Hepatocyte (in vitro differentiated cells): Measurements from ENCODE around the gene PROK1. TPM values are rescaled to one million over a fixed set of nuclear protein-coding genes. Genes with fewer than 3 reads are reported as not detected.

Experiments used
- DNase-seq: peaks from one replicate; pipeline ENCODE4 v3.0.0-alpha.2; 2016; ENCODE audit warnings: low spot score
- H2AFZ ChIP-seq: fragments of 200-600 bp; sonication (generic); 2 replicates; pipeline ENCODE4 v1.6.0; 2016; ENCODE audit warnings: antibody characterized with exemption, mild to moderate bottlenecking
- H3K27ac ChIP-seq: fragments of 200-600 bp; sonication (generic); 2 replicates; pipeline ENCODE4 v1.5.1; 2016; ENCODE audit warnings: mild to moderate bottlenecking
- H3K27me3 ChIP-seq: fragments of 200-600 bp; sonication (generic); 2 replicates; pipeline ENCODE4 v1.6.1; 2016
- H3K36me3 ChIP-seq: fragments of 200-600 bp; sonication (generic); replicated peaks from 2 replicates; pipeline ENCODE4 v1.5.1; 2016; ENCODE audit warnings: low read depth; ENCODE audit not compliant: insufficient read depth
- H3K4me1 ChIP-seq: fragments of 200-600 bp; sonication (generic); 2 replicates; pipeline ENCODE4 v1.5.1; 2016; ENCODE audit warnings: mild to moderate bottlenecking, moderate library complexity; ENCODE audit not compliant: insufficient read depth
- H3K4me2 ChIP-seq: fragments of 200-600 bp; sonication (generic); 2 replicates; pipeline ENCODE4 v1.6.0; 2016
- H3K4me3 ChIP-seq: fragments of 200-600 bp; sonication (generic); 2 replicates; pipeline ENCODE4 v1.5.1; 2016; ENCODE audit warnings: mild to moderate bottlenecking
- H3K79me2 ChIP-seq: fragments of 200-600 bp; sonication (generic); 2 replicates; pipeline ENCODE4 v1.6.0; 2017; ENCODE audit warnings: mild to moderate bottlenecking
- H3K9me2 ChIP-seq: fragments of 200-600 bp; sonication (generic); replicated peaks from 2 replicates; pipeline ENCODE4 v1.6.0; 2017; ENCODE audit warnings: mild to moderate bottlenecking; ENCODE audit not compliant: insufficient read depth
- H3K9me3 ChIP-seq: fragments of 200-600 bp; sonication (generic); 2 replicates; pipeline ENCODE4 v1.5.1; 2016; ENCODE audit warnings: low read depth, mild to moderate bottlenecking
- H4K20me1 ChIP-seq: fragments of 200-600 bp; sonication (generic); 2 replicates; pipeline ENCODE4 v1.6.0; 2016; ENCODE audit warnings: mild to moderate bottlenecking; ENCODE audit not compliant: insufficient read depth, poor library complexity, severe bottlenecking
- CTCF ChIP-seq: fragments of 200-600 bp; sonication (generic); IDR thresholded peaks from 2 replicates; pipeline ENCODE4 v1.5.1; 2016; ENCODE audit warnings: antibody characterized with exemption, mild to moderate bottlenecking; ENCODE audit not compliant: poor library complexity
- EZH2 ChIP-seq: fragments of 200-600 bp; sonication (generic); IDR thresholded peaks from 2 replicates; pipeline ENCODE4 v1.6.1; 2016; ENCODE audit warnings: antibody characterized with exemption, mild to moderate bottlenecking, borderline replicate concordance
- EZH2phosphoT487 ChIP-seq: fragments of 200-600 bp; sonication (generic); IDR thresholded peaks from one replicate; pipeline ENCODE4 v1.6.1; 2018; ENCODE audit warnings: antibody characterized with exemption, mild to moderate bottlenecking, low read depth, moderate library complexity; ENCODE audit not compliant: unreplicated experiment, severe bottlenecking
- WGBS: methylation state at CpG from one replicate; pipeline ENCODE4 v1.1.6; 2016; ENCODE audit warnings: low lambda C conversion rate; ENCODE audit errors: missing lambda C conversion rate; 5-methylcytosine and 5-hydroxymethylcytosine counted together
- polyA plus RNA-seq: library from polyadenylated mRNA; unstranded; fragments of >200 nt; fragmentation: Nextera tagmentation; extraction: Ambion mirVana; gene quantifications from 2 replicates; pipeline ENCODE4 v1.2.1, GENCODE V29; 2016
- total RNA-seq: library from RNA; depleted of rRNA; stranded (reverse); fragments of >200 nt; gene quantifications from 2 replicates; pipeline ENCODE4 v1.2.3, GENCODE V29; 2014

The PROK1 gene
- total and polyA plus RNA-seq, 2 experiments from 2014 or later: 8.8 to 9.4 TPM

DNA sequence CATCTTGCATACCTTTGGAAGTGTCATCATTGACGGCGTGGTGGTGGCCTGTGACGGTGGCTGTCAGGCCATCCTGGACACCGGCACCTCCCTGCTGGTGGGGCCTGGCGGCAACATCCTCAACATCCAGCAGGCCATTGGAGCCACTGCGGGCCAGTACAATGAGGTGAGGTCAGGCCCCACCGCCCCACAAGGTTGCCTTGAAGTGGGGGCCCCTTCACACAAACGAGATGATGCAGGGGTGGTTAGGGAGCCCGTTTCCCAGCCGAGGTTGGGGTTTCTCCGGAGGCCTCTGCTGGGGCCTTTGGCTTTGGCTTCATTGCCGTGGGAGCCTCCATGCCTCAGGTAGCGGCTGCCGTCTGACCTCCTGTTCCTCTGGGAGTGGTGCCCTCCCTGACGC is 38.5 kb downstream of the PROK1 start:
- H3K27ac ChIP-seq: no peak overlapping the region
- no peak overlapping the region for H2AFZ ChIP-seq
- no peak overlapping the region for H3K4me3 ChIP-seq
- DNase-seq: no peak
- WGBS: 97% methylated on average over 11 of the region's 15 CpGs
- H3K4me2 ChIP-seq: no peak overlapping the region
- no peaks in the 10 kb centered on the region for H3K36me3 ChIP-seq
- H3K4me1 ChIP-seq: peaks cover 5% of the 10 kb centered on the region
- H3K9me2 ChIP-seq: no peaks in the 10 kb centered on the region
- no peaks in the 10 kb centered on the region for H3K27me3 ChIP-seq
- H4K20me1 ChIP-seq: no peaks in the 10 kb centered on the region
- H3K9me3 ChIP-seq: no peaks in the 10 kb centered on the region
- no peak for TF ChIP-seq EZH2
- H3K79me2 ChIP-seq: no peaks in the 10 kb centered on the region

GRCh38 chr1:110489973-110490542 is 39.1 kb downstream of the PROK1 start:
- no peaks in the 10 kb centered on the region for H3K36me3 ChIP-seq
- H3K27ac ChIP-seq: no peak overlapping the region
- TF ChIP-seq EZH2: no peak
- TF ChIP-seq CTCF: no peak
- no peak for TF ChIP-seq EZH2phosphoT487
- DNase-seq: no peak
- H3K4me2 ChIP-seq: no peak overlapping the region
- H3K27me3 ChIP-seq: no peaks in the 10 kb centered on the region
- peaks cover 5% of the 10 kb centered on the region for H3K4me1 ChIP-seq
- H3K4me3 ChIP-seq: no peak overlapping the region
- no peaks in the 10 kb centered on the region for H4K20me1 ChIP-seq
- no peaks in the 10 kb centered on the region for H3K79me2 ChIP-seq
- WGBS: 79% methylated on average over 13 of the region's 14 CpGs
- no peaks in the 10 kb centered on the region for H3K9me3 ChIP-seq
- H3K9me2 ChIP-seq: no peaks in the 10 kb centered on the region
- no peak overlapping the region for H2AFZ ChIP-seq

- H3K27ac ChIP-seq: no peak overlapping the region
- peaks cover 5% of the 10 kb centered on the region for H3K4me1 ChIP-seq
- H3K27me3 ChIP-seq: no peaks in the 10 kb centered on the region
- no peak overlapping the region for H2AFZ ChIP-seq
- H3K4me2 ChIP-seq: no peak overlapping the region
- no peaks in the 10 kb centered on the region for H3K9me2 ChIP-seq
- H3K79me2 ChIP-seq: no peaks in the 10 kb centered on the region
- WGBS: 86% methylated on average over 11 of the region's 11 CpGs
- no peaks in the 10 kb centered on the region for H4K20me1 ChIP-seq
- no peak overlapping the region for H3K4me3 ChIP-seq
- no peaks in the 10 kb centered on the region for H3K36me3 ChIP-seq
- no peak for TF ChIP-seq CTCF
- no peak for TF ChIP-seq EZH2phosphoT487
- TF ChIP-seq EZH2: no peak
- H3K9me3 ChIP-seq: no peaks in the 10 kb centered on the region
- DNase-seq: no peak
These were observed 40.0 kb downstream of the PROK1 start for GRCh38 chr1:110490791-110491451.

- H3K9me2 ChIP-seq: no peaks in the 10 kb centered on the region
- H2AFZ ChIP-seq: no peak overlapping the region
- no peak overlapping the region for H3K4me2 ChIP-seq
- H3K27ac ChIP-seq: no peak overlapping the region
- no peaks in the 10 kb centered on the region for H3K27me3 ChIP-seq
- H3K4me1 ChIP-seq: peaks cover 5% of the 10 kb centered on the region
- TF ChIP-seq EZH2: no peak
- TF ChIP-seq CTCF: no peak
- TF ChIP-seq EZH2phosphoT487: no peak
- 89% methylated on average over 7 of the region's 7 CpGs for WGBS
- H4K20me1 ChIP-seq: no peaks in the 10 kb centered on the region
- no peak for DNase-seq
- H3K36me3 ChIP-seq: no peaks in the 10 kb centered on the region
- H3K9me3 ChIP-seq: no peaks in the 10 kb centered on the region
- H3K4me3 ChIP-seq: no peak overlapping the region
- H3K79me2 ChIP-seq: no peaks in the 10 kb centered on the region
These were observed 41.6 kb downstream of the PROK1 start for GRCh38 chr1:110492573-110492972.
